Tibial artery (tissue), 4 donors: ENCODE data around the gene CD38.
A peak's percentile ranks its signal among the peaks of the same experiment; 100 is the strongest.
"Not testable (repeated sequence)": the region's sequence is repeated elsewhere in the genome, so short reads cannot be mapped to it uniquely, and the experiment has no call there.

Experiments
- DNase-seq, 2 donors: peaks; one replicate each; pipeline ENCODE4 v3.0.0-alpha.2; 2019
- H3K27ac ChIP-seq, 2 donors: fragments of 200-600 bp; sonication (generic) in 1 of 2; 1 replicate in 1 of 2; 2 replicates in 1 of 2; pipeline ENCODE4 v1.5.1; 2018 to 2019; ENCODE audit warnings: mild to moderate bottlenecking in 1 of 2
- H3K27me3 ChIP-seq, 2 donors: fragments of 200-600 bp; sonication (generic) in 1 of 2; one replicate each; pipeline versions ENCODE4 v1.5.1 to v1.6.0; 2016 to 2019
- H3K36me3 ChIP-seq, 3 donors: fragments of 200-600 bp; sonication (generic) in 2 of 3; one replicate each; pipeline ENCODE4 v1.5.1; 2016 to 2019; ENCODE audit warnings: mild to moderate bottlenecking in 2 of 3
- H3K4me1 ChIP-seq, 4 donors: fragments of 200-600 bp; sonication (generic) in 2 of 4; 1 replicate in 3 of 4; 2 replicates in 1 of 4; pipeline ENCODE4 v1.5.1; 2016 to 2019
- H3K4me3 ChIP-seq, 2 donors: fragments of 200-600 bp; sonication (generic) in 1 of 2; 1 replicate in 1 of 2; 2 replicates in 1 of 2; pipeline ENCODE4 v1.5.1; 2018 to 2019; ENCODE audit warnings: mild to moderate bottlenecking in 2 of 2
- H3K9me3 ChIP-seq, 3 donors: fragments of 200-600 bp; sonication (generic) in 1 of 3; one replicate each; pipeline ENCODE4 v1.5.1; 2016 to 2019
- intact Hi-C: fragments of 100-400 bp; cut with DNase I; formaldehyde crosslinking; loops from one replicate; pipeline ENCODE4 v1.15.0; 2023; ENCODE audit warnings: low total_unique reads
- TF ChIP-seq, protein P1 (sequence below), 2 experiments: fragments of 200-600 bp in 1 of 2; fragments of 450-650 bp in 1 of 2; IDR thresholded peaks; one replicate each; pipeline ENCODE4 v1.5.1; 2017 to 2019; ENCODE audit warnings: antibody characterized with exemption in 2 of 2, mild to moderate bottlenecking in 1 of 2, moderate library complexity in 1 of 2

The CD38 gene

DNA sequence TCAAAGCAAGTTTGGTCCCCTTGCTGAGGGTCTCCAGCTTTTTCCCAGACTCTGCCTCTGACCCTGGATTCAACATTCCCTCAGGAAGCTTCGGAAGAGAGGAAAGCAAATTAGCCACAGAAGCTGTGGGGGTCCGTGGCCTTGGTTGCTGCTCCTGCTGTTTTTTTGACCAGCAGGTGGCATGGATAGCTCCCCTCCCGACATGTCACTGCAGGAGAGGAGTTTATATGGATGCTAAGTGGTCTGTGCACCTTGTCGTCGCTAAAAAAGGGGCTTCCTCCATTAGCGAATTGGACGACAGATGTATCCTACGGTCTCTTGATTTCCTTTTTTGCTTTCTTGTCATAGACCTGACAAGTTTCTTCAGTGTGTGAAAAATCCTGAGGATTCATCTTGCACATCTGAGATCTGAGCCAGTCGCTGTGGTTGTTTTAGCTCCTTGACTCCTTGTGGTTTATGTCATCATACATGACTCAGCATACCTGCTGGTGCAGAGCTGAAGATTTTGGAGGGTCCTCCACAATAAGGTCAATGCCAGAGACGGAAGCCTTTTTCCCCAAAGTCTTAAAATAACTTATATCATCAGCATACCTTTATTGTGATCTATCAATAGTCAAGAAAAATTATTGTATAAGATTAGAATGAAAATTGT lies 70.2 kb downstream of the CD38 start:
- intact Hi-C loops, result no loop called here
- TF ChIP-seq, protein P1, sequence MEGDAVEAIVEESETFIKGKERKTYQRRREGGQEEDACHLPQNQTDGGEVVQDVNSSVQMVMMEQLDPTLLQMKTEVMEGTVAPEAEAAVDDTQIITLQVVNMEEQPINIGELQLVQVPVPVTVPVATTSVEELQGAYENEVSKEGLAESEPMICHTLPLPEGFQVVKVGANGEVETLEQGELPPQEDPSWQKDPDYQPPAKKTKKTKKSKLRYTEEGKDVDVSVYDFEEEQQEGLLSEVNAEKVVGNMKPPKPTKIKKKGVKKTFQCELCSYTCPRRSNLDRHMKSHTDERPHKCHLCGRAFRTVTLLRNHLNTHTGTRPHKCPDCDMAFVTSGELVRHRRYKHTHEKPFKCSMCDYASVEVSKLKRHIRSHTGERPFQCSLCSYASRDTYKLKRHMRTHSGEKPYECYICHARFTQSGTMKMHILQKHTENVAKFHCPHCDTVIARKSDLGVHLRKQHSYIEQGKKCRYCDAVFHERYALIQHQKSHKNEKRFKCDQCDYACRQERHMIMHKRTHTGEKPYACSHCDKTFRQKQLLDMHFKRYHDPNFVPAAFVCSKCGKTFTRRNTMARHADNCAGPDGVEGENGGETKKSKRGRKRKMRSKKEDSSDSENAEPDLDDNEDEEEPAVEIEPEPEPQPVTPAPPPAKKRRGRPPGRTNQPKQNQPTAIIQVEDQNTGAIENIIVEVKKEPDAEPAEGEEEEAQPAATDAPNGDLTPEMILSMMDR (IDR thresholded peaks at IDR 0.05), result no peak

DNA sequence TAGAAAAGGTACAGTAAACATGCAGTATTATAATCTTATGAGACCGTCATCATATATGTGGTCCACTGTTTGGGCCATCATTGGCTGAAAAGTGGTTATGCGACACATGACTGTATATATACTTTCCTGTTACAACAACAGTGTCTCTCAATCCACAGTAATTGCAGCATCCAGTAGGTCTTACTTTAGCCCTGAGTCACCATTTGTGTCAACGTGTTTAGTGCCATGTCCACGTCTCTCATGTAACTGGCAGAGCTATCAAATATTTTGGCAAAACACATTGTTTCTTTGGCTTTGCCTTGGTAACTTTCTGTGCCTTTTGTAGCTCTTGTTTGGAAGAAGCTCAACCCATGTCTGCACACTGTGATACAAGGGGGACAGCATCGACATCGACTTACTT lies 73.8 kb downstream of the CD38 start:
- peaks cover 0 to 26% (median 0%) of the 10 kb centered on the region in 4 donors for H3K4me1 ChIP-seq
- H3K27ac ChIP-seq, result peak overlapping the region; percentile 44 to 50
- H3K4me3 ChIP-seq, result no peak overlapping the region
- H3K36me3 ChIP-seq, result no peaks in the 10 kb centered on the region
- intact Hi-C loops, result no loop called here
- TF ChIP-seq, protein P1 (IDR thresholded peaks at IDR 0.05), result no peak
- H3K27me3 ChIP-seq, result no peaks in the 10 kb centered on the region
- DNase-seq, result no peak
- no peaks in the 10 kb centered on the region for H3K9me3 ChIP-seq

More for the DNA sequence above, 70.2 kb downstream of the CD38 start:
- no peak overlapping the region for H3K4me3 ChIP-seq
- H3K4me1 ChIP-seq, result peaks cover 0 to 12% (median 0%) of the 10 kb centered on the region in 4 donors
- DNase-seq, result no peak
- H3K9me3 ChIP-seq, result no peaks in the 10 kb centered on the region
- no peaks in the 10 kb centered on the region for H3K36me3 ChIP-seq
- H3K27ac ChIP-seq, result no peak overlapping the region
- H3K27me3 ChIP-seq, result no peaks in the 10 kb centered on the region

- no peak for DNase-seq
- Histone ChIP-seq H3K9me3 (no peaks in the 10 kb centered on the region), H3K36me3 (no peaks in the 10 kb centered on the region), H3K4me3 (no peak overlapping the region), H3K27ac (peak overlapping the region; percentile 14 to 50), H3K4me1 (peaks cover 0 to 26% (median 0%) of the 10 kb centered on the region in 4 donors), H3K27me3 (no peaks in the 10 kb centered on the region)
- intact Hi-C loops, result no loop called here
- TF ChIP-seq, protein P1 (IDR thresholded peaks at IDR 0.05), result no peak
Observed at GRCh38 chr4:15852524-15852923, 74.4 kb downstream of the CD38 start.

DNA sequence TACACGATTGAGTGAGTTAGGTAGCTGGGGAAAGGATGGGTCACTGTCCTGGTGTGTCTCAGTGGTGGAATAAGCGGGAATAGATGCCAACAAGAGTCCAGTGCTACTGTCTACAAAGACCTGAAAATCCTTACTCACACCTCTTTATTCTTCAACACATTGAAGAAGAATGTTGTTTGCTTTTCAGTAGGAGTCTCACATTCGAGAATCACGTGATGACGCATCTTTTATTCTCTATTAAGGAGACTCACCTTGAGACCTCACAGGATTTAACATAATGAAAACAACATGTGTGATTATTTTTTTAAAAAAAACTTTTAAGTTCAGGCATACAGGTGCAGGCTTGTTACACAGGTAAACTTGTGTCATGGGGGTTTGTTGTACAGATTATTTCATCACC lies 75.2 kb downstream of the CD38 start:
- intact Hi-C loops, result no loop called here

GRCh38 chr4:15855804-15856475 lies 77.8 kb downstream of the CD38 start:
- DNase-seq, result peak; percentile 86 to 91
- no peaks in the 10 kb centered on the region for H3K27me3 ChIP-seq
- H3K4me3 ChIP-seq, result peak overlapping the region; percentile 24 to 28
- no peaks in the 10 kb centered on the region for H3K36me3 ChIP-seq
- intact Hi-C loops, result no loop called here
- TF ChIP-seq, protein P1 (IDR thresholded peaks at IDR 0.05), result no peak
- H3K27ac ChIP-seq, result peak overlapping the region; percentile 20 to 48
- no peaks in the 10 kb centered on the region for H3K9me3 ChIP-seq
- peaks cover 0 to 26% (median 0%) of the 10 kb centered on the region in 4 donors for H3K4me1 ChIP-seq

More for the DNA sequence above, 75.2 kb downstream of the CD38 start:
- TF ChIP-seq, protein P1 (IDR thresholded peaks at IDR 0.05), result no peak
- peaks cover 0 to 26% (median 0%) of the 10 kb centered on the region in 4 donors for H3K4me1 ChIP-seq
- H3K27ac ChIP-seq, result peak overlapping the region; percentile 14 to 50
- H3K27me3 ChIP-seq, result no peaks in the 10 kb centered on the region
- no peaks in the 10 kb centered on the region for H3K36me3 ChIP-seq
- H3K4me3 ChIP-seq, result no peak overlapping the region
- DNase-seq, result no peak
- no peaks in the 10 kb centered on the region for H3K9me3 ChIP-seq

- H3K27ac ChIP-seq, H3K4me3 ChIP-seq, intact Hi-C loops, H3K36me3 ChIP-seq, H3K9me3 ChIP-seq, H3K4me1 ChIP-seq, DNase-seq, H3K27me3 ChIP-seq: not testable (repeated sequence)
Observed at GRCh38 chr4:15861198-15861597, 83.1 kb downstream of the CD38 start.
